H9 (cell line): ENCODE measurements around the gene USP9X. TPM values are rescaled to one million over a fixed set of nuclear protein-coding genes. Genes with fewer than 3 reads are reported as not detected.

Experiments used
- DNase-seq: peaks from one replicate; pipeline ENCODE4 v3.0.0-alpha.2; 2017
- H2AFZ ChIP-seq: one replicate; pipeline ENCODE4 v1.6.1; 2013; ENCODE audit warnings: mild to moderate bottlenecking, low read length, control low read depth, moderate library complexity
- H2AK5ac ChIP-seq: 2 replicates; pipeline ENCODE4 v1.6.1; 2013; ENCODE audit warnings: low read length, control low read depth, mixed read lengths; ENCODE audit not compliant: insufficient read length
- H2BK120ac ChIP-seq: one replicate; pipeline ENCODE4 v1.6.1; 2013; ENCODE audit warnings: low read depth, mild to moderate bottlenecking, low read length, control low read depth, inconsistent platforms; ENCODE audit not compliant: poor library complexity, severe bottlenecking
- H2BK12ac ChIP-seq: 2 replicates; pipeline ENCODE4 v1.6.1; 2013; ENCODE audit warnings: low read length, control low read depth, mixed read lengths, low read depth; ENCODE audit not compliant: insufficient read length
- H2BK15ac ChIP-seq: 2 replicates; pipeline ENCODE4 v1.6.1; 2013; ENCODE audit warnings: low read depth, low read length, control low read depth
- H2BK20ac ChIP-seq: one replicate; pipeline ENCODE4 v1.6.1; 2013; ENCODE audit warnings: low read depth, mild to moderate bottlenecking, low read length, control low read depth, inconsistent platforms; ENCODE audit not compliant: poor library complexity, severe bottlenecking
- H2BK5ac ChIP-seq: 2 replicates; pipeline ENCODE4 v1.6.1; 2013; ENCODE audit warnings: low read length, control low read depth, mixed read lengths; ENCODE audit not compliant: insufficient read length
- H3K14ac ChIP-seq: 2 replicates; pipeline ENCODE4 v1.6.1; 2013; ENCODE audit warnings: low read length, control low read depth; ENCODE audit not compliant: insufficient read depth
- H3K18ac ChIP-seq: 2 replicates; pipeline ENCODE4 v1.6.1; 2013; ENCODE audit warnings: low read depth, mild to moderate bottlenecking, mixed read lengths, low read length, control low read depth; ENCODE audit not compliant: insufficient read length
- H3K23ac ChIP-seq: 2 replicates; pipeline ENCODE4 v1.6.1; 2013; ENCODE audit warnings: low read length, control low read depth, mixed read lengths, low read depth; ENCODE audit not compliant: insufficient read length
- H3K23me2 ChIP-seq: 2 replicates; pipeline ENCODE4 v1.6.1; 2013; ENCODE audit warnings: low read depth, mild to moderate bottlenecking, mixed read lengths, low read length, control low read depth; ENCODE audit not compliant: insufficient read length, poor library complexity, severe bottlenecking
- H3K27ac ChIP-seq: 2 replicates; pipeline ENCODE4 v1.5.1; 2013; ENCODE audit warnings: low read length, control low read depth, mixed read lengths, low read depth; ENCODE audit not compliant: insufficient read length
- H3K27me3 ChIP-seq: 2 replicates; pipeline ENCODE4 v1.6.1; 2013; ENCODE audit warnings: low read length, control low read depth, inconsistent platforms; ENCODE audit not compliant: insufficient read depth
- H3K4ac ChIP-seq: 2 replicates; pipeline ENCODE4 v1.6.1; 2013; ENCODE audit warnings: low read depth, mild to moderate bottlenecking, control low read depth, inconsistent platforms, low read length, moderate library complexity
- H3K4me1 ChIP-seq: 2 replicates; pipeline ENCODE4 v1.6.1; 2013; ENCODE audit warnings: low read length, control low read depth, inconsistent platforms; ENCODE audit not compliant: insufficient read depth
- H3K4me2 ChIP-seq: 2 replicates; pipeline ENCODE4 v1.6.1; 2013; ENCODE audit warnings: low read length, control low read depth, mixed read lengths; ENCODE audit not compliant: insufficient read length, insufficient read depth
- H3K56ac ChIP-seq: 2 replicates; pipeline ENCODE4 v1.6.1; 2013; ENCODE audit warnings: low read depth, mild to moderate bottlenecking, mixed read lengths, low read length, control low read depth; ENCODE audit not compliant: insufficient read length
- H3K79me1 ChIP-seq: 2 replicates; pipeline ENCODE4 v1.6.1; 2013; ENCODE audit warnings: low read depth, mild to moderate bottlenecking, moderate library complexity, low read length, control low read depth, inconsistent platforms; ENCODE audit not compliant: insufficient read depth, poor library complexity, severe bottlenecking
- H3K79me2 ChIP-seq: 2 replicates; pipeline ENCODE4 v1.6.1; 2013; ENCODE audit warnings: low read length, control low read depth, inconsistent platforms; ENCODE audit not compliant: insufficient read depth
- H3K9ac ChIP-seq: 2 replicates; pipeline ENCODE4 v1.6.1; 2013; ENCODE audit warnings: low read length, control low read depth, mixed read lengths; ENCODE audit not compliant: insufficient read length; ENCODE audit errors: extremely low read depth
- H3K9me3 ChIP-seq: one replicate; pipeline ENCODE4 v1.6.1; 2013; ENCODE audit warnings: low read depth, low read length, inconsistent platforms; ENCODE audit not compliant: control insufficient read depth
- H3T11ph ChIP-seq: one replicate; pipeline ENCODE4 v1.6.1; 2013; ENCODE audit warnings: mild to moderate bottlenecking, low read length, control low read depth, inconsistent platforms
- H4K20me1 ChIP-seq: one replicate; pipeline ENCODE4 v1.6.1; 2013; ENCODE audit not compliant: control insufficient read depth, insufficient read length, insufficient read depth
- H4K5ac ChIP-seq: 2 replicates; pipeline ENCODE4 v1.6.1; 2013; ENCODE audit warnings: low read depth, mild to moderate bottlenecking, mixed read lengths, low read length, control low read depth; ENCODE audit not compliant: insufficient read length
- H4K8ac ChIP-seq: replicated peaks from 2 replicates; pipeline ENCODE4 v1.6.1; 2013; ENCODE audit warnings: low read length, control low read depth, mixed read lengths, low read depth; ENCODE audit not compliant: insufficient read length
- H4K91ac ChIP-seq: 2 replicates; pipeline ENCODE4 v1.6.1; 2013; ENCODE audit warnings: low read depth, mild to moderate bottlenecking, moderate library complexity, mixed read lengths, low read length, control low read depth; ENCODE audit not compliant: insufficient read length
- H3K27ac Mint-ChIP-seq, 3 experiments: 2 replicates in 2 of 3; 3 replicates in 1 of 3; pipeline ENCODE4 v1.8.0; 2020 to 2021; ENCODE audit warnings: mixed read lengths in 3 of 3, mild to moderate bottlenecking in 1 of 3, moderate library complexity in 1 of 3
- H3K27me3 Mint-ChIP-seq: 2 replicates; pipeline ENCODE4 v1.8.0; 2021; ENCODE audit warnings: low read depth, mild to moderate bottlenecking, moderate library complexity, mixed read lengths
- H3K36me3 Mint-ChIP-seq, 3 experiments: 2 replicates in 2 of 3; 3 replicates in 1 of 3; pipeline ENCODE4 v1.8.0; 2020 to 2021; ENCODE audit warnings: low read depth in 3 of 3, mixed read lengths in 3 of 3; ENCODE audit not compliant: insufficient read depth in 1 of 3
- H3K4me1 Mint-ChIP-seq, 2 experiments: 2 replicates each; pipeline ENCODE4 v1.8.0; 2020; ENCODE audit warnings: mixed read lengths in 2 of 2
- H3K4me3 Mint-ChIP-seq, 2 experiments: 2 replicates in 1 of 2; 3 replicates in 1 of 2; pipeline ENCODE4 v1.8.0; 2020 to 2021; ENCODE audit warnings: mild to moderate bottlenecking in 2 of 2, mixed read lengths in 2 of 2, moderate library complexity in 1 of 2
- H3K9me3 Mint-ChIP-seq, 2 experiments: 2 replicates in 1 of 2; 3 replicates in 1 of 2; pipeline ENCODE4 v1.8.0; 2020; ENCODE audit warnings: mild to moderate bottlenecking in 2 of 2, mixed read lengths in 2 of 2, moderate library complexity in 1 of 2
- WGBS: extraction: QIAGEN DNeasy Blood & Tissue Kit; methylation state at CpG from one replicate; pipeline ENCODE4 v1.1.7; 2013; ENCODE audit warnings: missing lambda C conversion rate, low lambda C conversion rate, mixed read lengths; ENCODE audit not compliant: insufficient read length; ENCODE audit errors: extremely low coverage; 5-methylcytosine and 5-hydroxymethylcytosine counted together
- total RNA-seq: library from RNA; stranded (reverse); gene quantifications from 2 replicates; pipeline ENCODE4 v1.2.1, GENCODE V29; 2021
- TF ChIP-seq, protein P1 (sequence below): fragments of 200-600 bp; sonication (generic); conservative IDR thresholded peaks from 3 replicates; pipeline ENCODE4 v1.8.0; 2021; ENCODE audit warnings: antibody characterized with exemption, mild to moderate bottlenecking

USP9X gene
- total RNA-seq, 1 experiment from 2014 or later = 284 TPM

GRCh38 chrX:41209853-41210252, 124.6 kb downstream of the USP9X start:
- no peak for DNase-seq
- Histone ChIP-seq H3K9me3 (no peaks in the 10 kb centered on the region), H3K27me3 (no peaks in the 10 kb centered on the region), H3K18ac (no peak overlapping the region), H3K14ac (no peak overlapping the region), H3K23me2 (no peaks in the 10 kb centered on the region), H2BK120ac (no peak overlapping the region), H3K79me1 (no peaks in the 10 kb centered on the region), H3K56ac (no peak overlapping the region), H2BK20ac (no peak overlapping the region), H2AK5ac (no peak overlapping the region), H2BK12ac (no peak overlapping the region), H4K5ac (no peak overlapping the region), H3K79me2 (no peaks in the 10 kb centered on the region), H2BK5ac (no peak overlapping the region), H3K4me2 (no peak overlapping the region), H4K91ac (no peak overlapping the region), H3K4me1 (no peaks in the 10 kb centered on the region), H3K23ac (no peak overlapping the region), H3T11ph (no peak overlapping the region), H3K4ac (no peak overlapping the region), H2BK15ac (no peak overlapping the region), H4K20me1 (no peaks in the 10 kb centered on the region), H3K27ac (no peak overlapping the region), H3K9ac (no peak overlapping the region), H2AFZ (no peak overlapping the region), H4K8ac (no peak overlapping the region)
- Mint-ChIP-seq H3K36me3 (peaks cover 27 to 75% (median 67%) of the 10 kb centered on the region in 3 experiments), H3K27me3 (no peaks in the 10 kb centered on the region), H3K27ac (no peak overlapping the region; a peak in 1 of 7 replicates), H3K9me3 (peaks cover 48 to 59% of the 10 kb centered on the region in 2 experiments), H3K4me1 (peaks cover 0 to 15% of the 10 kb centered on the region in 2 experiments; a peak in 2 of 4 replicates), H3K4me3 (no peak overlapping the region)
- no CpG with 5 or more reads among the region's 1 CpG for WGBS
- TF ChIP-seq, protein P1, sequence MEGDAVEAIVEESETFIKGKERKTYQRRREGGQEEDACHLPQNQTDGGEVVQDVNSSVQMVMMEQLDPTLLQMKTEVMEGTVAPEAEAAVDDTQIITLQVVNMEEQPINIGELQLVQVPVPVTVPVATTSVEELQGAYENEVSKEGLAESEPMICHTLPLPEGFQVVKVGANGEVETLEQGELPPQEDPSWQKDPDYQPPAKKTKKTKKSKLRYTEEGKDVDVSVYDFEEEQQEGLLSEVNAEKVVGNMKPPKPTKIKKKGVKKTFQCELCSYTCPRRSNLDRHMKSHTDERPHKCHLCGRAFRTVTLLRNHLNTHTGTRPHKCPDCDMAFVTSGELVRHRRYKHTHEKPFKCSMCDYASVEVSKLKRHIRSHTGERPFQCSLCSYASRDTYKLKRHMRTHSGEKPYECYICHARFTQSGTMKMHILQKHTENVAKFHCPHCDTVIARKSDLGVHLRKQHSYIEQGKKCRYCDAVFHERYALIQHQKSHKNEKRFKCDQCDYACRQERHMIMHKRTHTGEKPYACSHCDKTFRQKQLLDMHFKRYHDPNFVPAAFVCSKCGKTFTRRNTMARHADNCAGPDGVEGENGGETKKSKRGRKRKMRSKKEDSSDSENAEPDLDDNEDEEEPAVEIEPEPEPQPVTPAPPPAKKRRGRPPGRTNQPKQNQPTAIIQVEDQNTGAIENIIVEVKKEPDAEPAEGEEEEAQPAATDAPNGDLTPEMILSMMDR = no peak
